ENCODE results near the gene HSD11B1.

GRCh38 chr1:209674957-209675564 is 29.6 kb upstream of the HSD11B1 start, which contains the start of gene G0S2:
- no peak for TF ChIP-seq CTCF (IDR thresholded peaks at IDR 0.05; ENCODE audit: borderline replicate concordance, extremely low read depth, low read length, poor library complexity, severe bottlenecking)
- TF ChIP-seq EZH2 (IDR thresholded peaks at IDR 0.05; ENCODE audit: borderline replicate concordance, low read depth, low read length, severe bottlenecking): no peak

All from DND-41 (cell line).